Stimulated activated CD8-positive, alpha-beta memory T cell treated with anti-CD3 and anti-CD28 coated beads, Interleukin-12 subunit alpha, Interleukin-12 subunit beta, amount 100 ng/mL, for 24 hours (primary cell): Measurements from ENCODE around the gene GAK.

Experiments
- DNase-seq: peaks from one replicate; pipeline ENCODE4 v3.0.0-alpha.2; 2020; ENCODE audit errors: extremely low read depth

The GAK gene

DNA sequence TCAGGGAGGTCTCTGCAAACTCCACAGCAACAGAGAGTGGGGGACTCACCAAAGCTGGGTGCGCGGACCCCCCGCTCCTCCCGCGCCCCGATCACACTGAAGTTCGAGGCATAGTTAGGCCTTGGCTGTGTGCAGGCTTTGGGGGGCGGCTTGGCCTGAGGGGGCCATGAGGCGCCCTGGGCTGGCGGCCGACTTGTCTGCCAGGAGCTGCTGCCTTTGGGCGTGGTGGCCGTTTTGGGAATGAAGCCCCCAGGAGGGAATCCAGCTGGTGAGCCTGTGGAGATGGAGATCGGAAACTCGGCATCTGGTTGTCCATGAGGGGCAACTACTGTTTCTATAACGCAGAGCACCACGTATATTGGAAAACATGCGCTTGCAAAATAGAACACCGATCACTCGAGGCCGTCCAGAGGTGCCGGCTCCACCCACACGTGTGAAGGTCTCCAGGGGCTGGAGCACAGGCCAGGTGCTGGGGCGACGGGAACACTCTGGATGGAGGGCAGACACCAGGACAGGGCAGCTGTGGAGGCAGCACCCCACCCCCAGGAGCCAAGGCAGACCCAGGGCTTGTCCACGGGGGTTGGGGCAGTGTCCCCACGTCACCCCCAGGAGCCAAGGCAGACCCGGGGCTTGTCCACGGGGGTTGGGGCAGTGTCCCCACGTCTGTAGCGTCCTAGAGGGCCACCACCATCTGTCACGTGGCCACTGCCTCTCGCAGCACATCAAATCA lies 80.2 kb downstream of the GAK start:
- DNase-seq = no peak

DNA sequence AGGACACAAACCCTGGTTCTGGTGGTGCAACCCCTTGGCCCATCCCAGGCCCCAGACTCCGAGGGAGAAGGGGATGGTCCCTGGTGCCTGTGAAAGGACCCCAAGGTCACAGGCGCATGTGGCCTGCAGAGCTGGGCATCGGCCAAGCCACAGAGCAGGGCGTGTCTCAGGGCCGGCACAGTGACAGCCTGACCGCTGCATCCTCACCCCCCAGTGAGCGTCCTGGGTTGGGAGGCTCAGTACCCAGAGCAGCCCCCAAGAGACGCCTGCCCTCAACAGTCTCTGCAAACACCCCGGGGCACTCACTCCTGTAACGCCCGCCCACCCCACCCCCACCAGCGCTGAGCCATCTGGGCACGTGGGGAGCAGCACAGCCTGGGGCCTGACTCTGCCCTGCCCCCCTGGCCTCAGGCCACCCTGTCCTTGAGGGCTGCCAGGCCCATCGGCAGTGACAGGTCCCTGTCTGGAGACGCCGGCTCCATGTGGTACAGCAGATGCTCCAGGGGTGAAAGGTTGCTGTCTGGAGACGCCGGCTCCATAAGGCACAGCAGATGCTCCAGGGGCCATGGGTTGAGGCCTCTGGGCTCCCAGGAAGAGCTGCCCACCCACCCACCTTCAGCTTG lies 81.7 kb downstream of the GAK start:
- DNase-seq = no peak

DNA sequence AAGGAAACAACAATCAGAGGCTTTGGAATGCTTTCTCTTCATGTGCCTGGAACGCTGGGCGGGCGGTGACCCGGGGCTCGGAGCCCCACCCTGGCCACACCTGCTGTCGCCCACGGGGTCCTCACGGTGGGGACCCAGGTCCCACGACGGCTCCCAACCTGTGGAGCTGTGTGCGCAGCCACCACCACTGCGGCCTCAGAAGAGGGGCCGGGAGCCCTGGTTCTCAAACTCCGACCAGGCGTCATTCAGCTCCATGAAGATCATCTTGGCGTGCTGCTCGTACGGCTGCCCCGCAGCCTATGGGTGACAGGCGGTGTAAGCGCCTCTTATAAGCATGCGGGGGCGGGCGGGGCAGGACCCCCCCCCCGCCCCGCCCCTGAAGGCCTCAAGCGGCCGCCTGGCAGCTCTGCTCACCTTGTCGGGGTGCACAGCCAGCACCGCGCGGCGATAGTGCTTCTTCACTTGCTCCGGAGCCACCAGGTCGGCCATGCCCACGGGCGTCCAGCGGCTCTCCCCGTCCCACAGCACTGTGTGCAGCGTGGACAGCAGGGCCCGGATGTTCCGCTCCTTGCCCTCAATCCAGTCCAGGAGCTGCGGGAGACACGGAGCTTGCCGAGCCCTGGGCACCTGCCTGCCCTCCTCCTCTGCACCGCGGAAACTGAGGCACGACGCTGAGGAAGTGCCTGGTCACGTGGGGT lies 82.5 kb downstream of the GAK start:
- DNase-seq = no peak

DNA sequence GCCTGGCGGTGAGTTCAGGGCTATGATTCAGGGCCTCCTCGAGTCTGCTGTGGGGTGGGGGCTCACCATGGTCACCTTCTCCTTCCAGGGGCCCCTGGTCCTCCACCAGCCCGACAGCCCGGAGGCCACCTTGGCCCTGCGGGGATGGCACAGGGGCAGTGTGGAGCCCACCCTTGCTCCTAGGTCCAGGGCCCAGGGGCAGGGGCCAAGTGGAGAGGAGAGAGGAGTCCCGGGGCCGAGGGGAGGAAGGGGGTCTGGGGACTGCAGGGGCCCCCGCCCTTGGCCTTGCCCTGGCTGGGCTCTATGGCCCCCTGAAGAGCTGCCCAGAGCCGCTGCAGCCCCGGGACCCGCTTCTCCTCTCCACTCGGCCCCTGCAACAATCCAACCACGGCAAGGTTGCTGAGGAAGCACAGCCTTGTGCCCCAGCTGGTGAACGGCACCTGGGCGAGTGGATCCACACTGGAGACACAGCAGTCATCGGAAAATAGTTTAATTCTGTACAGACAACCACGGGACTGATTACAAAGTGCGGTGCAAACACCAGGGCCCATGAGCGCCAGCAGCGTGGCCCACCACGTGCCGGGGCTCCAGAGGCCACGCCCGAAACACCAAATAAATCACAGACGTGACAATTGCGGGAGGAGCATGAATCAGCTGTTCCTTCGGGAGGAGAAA lies 83.2 kb downstream of the GAK start:
- DNase-seq = no peak

DNA sequence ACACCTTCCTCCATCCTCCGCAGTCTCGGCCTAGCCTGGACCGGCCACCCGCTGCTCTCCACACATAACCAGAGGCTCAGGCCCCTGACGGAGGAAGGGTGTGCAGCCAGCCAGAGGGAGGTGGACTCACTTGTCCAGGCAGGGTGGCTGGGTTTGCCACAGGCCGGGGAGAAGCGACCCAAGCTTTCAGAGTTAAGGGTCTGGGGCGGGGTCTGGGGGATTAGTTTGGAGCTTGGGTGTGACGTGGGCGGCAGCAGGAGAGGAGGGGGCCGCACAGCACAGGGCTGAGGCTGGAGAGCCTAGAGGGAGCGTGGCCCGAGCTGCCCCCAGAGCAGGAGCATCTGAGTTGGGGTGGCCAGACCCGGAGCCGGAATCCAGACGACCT lies 83.8 kb downstream of the GAK start:
- no peak for DNase-seq

DNA sequence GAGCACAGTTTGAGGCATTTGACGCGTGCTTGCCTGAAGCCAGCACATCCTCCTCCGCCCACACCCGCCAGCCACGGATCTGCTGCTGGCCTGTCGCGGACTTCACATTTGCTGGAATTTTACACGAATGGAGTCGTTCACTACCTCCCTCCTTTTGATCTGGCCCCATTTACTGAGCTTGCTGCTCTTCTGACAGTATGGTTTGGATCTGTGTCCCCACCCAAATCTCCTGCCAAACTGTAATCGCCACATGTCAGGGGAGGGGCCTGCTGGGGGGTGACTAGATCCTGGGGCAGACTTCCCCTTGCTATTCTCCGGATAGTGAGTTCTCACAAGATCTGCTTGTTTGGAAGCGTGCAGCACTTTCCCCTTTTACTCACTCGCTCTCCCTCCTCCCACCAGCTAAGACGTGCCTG lies 86.3 kb downstream of the GAK start:
- no peak for DNase-seq

DNA sequence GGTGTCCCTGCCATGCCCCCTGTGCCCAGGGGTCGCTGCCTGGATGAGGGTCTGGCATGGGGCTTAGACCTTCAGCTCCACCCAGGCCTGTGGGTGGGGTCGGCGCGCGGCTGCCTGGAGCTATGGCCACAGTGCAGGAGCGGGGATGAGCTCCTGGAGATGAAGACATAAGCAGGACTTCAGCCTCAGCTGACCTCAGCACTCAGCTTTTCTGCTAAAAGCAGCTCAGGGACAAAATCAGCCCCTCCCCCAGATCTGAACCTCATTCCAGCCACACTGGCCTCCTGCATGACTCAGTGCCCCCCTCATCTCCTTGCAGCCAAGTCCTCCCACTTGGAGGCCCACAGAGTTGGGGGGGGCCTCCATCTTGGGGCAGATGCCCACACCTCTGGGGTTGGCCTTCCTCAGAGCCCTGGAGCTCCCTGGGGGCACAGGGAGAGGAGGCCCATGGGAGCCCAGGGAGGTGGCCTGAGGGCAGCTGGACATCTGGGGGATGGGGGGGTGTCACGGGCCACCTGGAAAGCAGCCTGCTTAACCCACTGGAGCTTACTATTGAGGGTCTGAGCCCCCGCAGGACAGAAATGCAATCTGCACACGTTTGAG lies 86.8 kb downstream of the GAK start:
- DNase-seq = no peak

DNA sequence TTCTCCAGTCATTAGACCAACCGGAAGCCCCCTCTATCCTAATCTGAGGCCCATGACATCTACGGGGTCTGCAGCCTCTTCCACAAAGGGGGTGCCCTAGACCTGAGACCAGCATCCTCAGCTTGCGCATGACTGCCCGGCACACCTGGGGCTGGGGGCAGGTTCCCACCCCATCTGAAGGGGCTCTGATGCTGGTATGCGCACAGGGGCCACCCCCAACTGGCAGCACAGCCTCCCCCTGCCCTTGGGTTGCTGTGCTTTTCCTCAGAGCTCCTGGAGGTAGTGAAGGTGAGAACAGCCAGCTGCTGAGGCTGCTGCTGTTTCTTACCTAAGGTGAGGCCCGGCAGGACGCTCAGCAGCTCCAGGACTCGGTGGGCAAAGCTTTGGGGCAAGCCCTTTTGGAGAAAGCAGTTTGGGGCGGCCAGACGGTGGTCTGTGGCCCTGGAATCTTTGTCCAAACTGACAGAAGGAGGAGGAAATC lies 87.3 kb downstream of the GAK start:
- DNase-seq = no peak

DNA sequence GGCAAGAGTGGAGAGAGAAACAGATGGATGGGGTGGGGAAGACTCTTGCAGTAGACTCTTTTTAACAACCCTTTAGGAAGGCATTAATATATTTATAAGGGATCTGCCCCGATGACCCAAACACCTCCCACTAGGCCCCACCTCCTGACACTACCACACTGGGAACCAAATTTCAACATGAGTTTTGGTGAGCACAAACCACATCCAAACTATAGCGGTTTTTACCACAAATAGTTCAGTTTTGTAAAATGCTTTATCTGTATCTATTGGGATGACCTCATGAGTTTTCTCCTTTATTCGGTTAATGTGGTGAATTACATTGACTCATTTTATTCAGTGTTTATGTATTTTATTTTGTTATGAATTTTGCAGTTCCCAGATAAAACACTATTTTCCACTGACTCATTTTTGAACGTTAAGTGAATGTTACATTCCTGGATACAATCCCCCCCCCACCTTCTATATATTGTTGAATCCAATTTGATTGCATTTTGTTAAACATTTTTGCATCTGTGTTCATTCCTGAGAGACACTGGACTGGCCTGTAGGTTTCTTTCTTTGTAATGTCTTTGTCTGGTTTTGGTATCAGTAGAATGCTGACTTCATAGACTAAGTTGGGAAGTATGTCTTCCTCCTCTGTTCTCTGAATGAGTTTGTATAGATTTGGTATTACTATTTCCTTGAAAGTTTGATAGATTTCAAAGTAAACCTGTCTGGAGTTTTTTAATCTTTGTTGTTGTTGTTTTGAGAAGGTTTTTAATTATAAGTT lies 92.3 kb downstream of the GAK start:
- DNase-seq = no peak

DNA sequence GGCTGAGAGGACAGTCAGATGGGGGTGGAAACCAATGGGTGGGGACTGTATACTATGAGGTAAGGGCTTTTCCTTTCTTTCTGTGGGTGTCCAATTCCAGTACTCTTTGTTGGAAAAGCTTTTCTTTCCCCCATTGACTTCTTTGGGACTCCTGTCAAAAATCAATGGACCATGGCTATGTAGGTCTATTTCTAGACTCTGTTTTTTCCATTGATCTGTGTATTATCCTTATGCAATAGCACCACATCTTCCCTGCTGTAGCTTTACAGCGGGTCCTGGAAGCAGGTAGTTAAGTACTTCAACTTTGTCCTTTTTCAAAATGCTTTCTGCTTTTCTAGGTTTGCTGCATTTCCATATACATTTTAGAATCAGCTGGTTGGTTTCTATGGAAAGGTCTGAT lies 94.3 kb downstream of the GAK start:
- no peak for DNase-seq

DNA sequence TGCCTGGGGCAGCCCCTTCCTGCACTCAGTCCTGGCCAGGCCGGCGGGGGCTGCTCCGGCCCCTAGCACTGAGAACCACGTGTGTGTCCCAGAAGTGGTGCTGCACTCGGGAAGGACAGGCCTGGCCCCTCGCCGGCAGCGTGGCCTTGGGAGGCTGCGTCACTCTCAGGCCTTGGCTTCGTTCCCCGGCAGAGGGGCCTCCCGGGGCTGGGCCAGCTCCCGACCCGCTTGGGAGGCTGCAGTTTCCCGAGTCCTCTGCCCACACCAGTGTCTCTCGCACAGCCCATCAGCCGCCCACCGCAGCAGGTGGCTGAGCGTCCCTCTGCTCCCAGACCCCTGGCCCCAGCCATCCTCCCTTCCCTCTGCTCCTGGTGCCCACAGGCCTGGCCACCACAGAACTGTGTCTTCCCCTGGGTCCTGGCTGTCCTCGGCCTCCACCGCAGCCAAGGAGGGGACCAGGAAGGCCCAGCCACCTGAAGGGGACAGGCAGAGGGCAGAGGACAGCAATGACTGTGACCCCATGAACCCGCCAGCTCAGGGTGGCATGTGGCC lies 95.3 kb downstream of the GAK start:
- DNase-seq = no peak

DNA sequence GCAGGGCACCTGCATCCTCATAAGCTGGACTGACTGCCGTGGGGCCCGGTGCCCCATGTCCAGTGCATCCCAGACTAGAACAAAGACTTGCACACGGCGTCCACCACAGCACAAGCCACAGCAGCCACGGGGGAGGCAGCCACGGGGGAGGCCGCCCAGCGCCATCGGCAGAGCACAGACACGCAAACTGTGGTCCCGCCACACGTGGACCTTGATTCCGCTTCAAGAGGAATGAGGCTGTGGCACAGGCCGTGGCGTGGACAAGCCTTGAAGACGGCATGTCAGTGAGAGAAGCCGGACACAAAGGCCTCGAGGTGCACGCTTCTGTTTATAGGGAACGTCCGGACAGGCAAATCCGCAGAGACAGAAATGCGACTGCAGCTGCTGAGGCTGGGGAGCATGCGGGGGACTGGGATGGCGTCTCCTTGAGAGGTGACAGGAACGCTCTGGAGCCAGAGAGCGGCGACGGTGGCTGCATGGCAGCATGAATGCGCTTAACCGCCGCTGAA lies 96.1 kb downstream of the GAK start:
- no peak for DNase-seq

DNA sequence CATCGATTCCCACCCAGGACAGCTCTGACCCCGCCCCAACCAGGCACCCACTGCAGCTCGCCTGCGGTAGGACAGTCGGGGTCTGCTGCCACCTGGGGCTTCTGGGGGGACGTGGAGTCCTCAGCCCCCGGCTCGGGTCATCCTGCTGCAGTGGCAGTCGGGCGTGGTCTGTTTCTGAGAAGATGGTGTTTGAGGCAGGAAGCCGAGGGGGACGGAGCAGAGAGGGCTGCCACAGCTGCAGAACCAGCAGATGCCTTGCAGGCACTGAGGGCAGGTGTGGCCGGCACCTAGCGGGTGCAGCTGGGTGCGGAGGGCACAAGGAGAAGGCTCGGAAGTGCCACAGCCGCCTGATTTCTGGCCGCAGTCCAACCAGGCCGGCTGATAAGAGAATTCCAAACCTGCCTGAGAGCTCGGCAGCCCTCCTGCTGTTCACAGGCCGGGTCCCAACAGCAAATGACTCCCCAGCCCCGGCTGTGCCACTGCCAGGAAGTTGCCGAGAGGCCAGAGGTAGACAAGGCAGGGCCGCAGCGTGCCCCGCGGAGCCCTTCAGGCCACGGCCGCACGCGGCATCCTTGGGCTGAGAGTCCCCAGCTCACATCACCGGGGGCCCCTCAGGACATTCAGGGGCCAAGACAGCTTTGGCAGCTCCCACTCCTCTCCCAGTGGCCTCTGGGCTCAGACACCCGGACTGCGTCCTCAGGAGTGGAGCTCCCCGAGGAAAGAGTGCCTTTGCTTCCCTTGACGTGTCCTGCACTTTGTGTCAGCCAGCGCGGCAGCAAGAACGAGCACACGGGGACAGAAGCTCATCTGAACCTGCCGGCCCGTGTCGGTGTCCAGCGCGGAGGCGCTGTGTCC lies 96.7 kb downstream of the GAK start:
- no peak for DNase-seq

DNA sequence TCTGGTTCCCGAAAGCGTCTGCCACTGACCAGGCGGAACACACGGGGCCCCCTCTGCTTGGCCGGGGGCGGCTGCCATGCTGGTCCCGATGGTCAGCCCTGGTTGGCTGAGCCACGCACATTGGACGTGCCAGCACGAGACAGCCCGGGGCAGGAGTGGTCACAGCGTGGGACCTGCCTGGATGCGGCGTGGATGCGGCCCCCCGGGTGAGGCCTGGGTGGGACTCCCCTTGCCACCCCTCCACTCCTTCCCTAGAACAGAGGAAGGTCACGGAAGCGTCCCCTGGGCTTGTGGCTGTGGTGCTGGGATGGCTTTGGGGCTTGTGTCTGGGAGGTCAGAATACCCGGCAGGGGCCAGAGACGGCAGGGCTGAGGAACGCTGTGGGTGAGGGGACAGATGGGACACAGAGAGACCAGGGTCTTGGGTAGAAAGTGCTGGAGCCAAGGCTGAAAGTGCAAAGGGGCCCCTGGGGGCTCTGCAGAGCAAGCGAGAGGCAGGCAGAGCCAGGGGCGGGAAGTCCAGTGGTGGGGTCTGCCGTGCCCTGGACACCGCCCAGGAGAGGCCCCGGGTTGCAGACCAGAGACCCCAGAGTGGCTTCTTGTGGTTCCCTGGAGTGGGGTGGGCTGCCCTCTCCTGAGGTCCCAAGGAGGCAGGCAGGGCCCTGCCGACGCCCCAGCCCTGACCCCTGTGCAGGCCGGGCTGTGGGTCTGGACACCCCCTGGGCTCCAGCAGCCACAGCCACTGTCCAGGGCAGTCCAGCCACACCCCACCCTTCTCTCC lies 97.6 kb downstream of the GAK start:
- no peak for DNase-seq

DNA sequence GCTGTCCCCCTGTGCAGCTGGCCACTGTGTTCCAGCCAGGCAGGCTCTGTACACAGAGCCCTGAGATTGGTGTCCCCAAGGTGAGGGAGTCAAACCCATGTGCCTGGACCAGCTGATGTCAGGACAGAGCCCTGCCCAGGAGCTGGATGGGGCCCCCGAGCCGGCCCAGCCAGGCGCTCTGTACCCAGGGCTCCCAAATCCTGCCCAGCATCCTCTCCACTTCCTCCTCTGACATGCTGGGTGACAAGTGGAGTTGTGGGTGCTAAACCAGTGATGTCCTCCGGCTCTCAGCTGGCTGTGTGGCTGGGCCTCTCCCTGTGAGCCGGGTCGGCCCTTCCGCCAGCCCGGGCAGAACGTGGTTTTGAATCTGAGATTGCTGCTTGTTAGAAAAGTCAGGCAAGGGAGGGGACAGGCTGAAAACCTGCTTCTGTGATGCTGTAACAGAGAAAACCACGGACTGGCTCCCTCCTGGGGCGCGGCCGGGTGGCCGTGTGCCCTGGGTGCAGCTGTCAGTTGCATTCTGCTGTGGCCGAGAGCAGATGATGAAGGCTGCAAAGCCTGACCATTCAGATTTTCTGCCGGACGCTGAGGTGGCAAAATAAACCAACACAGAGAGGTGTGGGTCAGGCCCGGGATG lies 98.3 kb downstream of the GAK start:
- no peak for DNase-seq

DNA sequence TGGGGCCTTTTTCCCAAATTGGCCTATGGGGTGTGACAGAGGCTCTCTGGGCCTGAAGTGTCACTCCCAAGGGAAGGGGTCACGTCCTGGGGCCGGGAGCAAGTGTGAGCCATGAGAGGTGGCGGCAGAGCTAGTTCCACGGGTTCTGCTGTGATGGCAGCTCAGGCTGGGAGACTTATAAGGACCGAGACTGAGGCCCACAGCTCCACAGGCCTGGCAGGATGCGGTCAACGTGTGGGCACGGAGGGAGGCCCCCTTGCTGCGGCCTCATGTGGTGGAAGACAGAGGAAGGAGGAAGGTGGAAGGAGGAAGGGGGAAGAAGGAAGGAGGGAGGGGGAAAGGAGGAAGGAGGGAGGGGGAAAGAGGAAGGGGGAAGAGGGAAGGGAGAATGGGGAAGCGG lies 99.0 kb downstream of the GAK start:
- DNase-seq = no peak

DNA sequence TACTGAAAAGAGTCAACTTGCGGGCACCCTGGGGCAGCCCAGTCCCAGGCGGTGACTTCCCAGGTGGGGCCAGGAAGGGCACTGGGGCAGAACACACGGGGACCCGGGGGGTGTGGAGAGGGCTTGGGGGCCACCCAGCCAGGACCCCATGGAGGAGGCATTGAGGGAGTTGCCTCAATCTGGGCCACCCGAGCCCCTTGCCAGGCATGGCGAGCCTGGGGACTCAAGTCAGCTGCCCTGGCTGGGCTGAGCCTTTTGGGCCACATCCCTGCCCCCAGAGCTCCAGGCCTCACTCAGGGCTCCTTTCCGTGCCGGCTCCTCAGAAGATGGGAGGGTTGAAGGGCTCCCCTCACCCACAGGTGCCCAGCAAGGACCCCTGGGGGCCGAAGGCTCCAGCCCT lies 99.6 kb downstream of the GAK start:
- no peak for DNase-seq

DNA sequence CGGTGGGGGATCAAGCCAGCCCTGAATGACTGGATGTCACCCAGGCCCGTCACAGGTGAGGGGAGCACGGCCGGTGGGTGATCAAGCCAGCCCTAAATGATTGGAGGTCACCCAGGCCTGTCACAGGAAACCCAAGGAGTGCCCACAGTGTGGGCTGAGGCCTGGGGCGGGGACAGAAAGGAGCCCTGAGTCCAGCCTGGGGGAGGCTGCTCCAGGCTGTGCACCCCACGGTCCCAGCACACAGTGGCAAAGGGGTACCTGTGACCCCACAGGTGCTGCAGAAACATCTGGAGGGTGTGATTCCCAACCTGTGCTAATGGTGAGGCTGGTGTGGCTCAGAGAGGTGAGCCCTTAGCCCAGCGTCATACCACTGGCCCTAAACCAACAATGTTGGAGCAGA lies 100.0 kb downstream of the GAK start:
- no peak for DNase-seq

DNA sequence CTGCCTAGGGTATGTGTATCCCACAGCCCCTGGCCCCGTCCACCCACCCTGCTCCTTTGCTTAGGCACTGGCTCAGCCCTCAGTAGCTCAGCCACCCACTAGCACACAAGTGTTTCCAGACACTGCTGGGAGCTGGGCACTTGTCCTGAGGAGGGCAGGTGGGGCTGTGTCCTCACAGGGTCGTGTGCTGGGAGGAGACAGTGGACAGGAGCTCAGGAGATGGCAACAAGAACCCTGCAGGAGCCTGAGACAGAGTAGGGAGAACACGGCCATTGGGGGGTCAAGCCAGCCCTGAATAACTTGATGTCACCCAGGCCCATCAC lies 100.7 kb downstream of the GAK start:
- DNase-seq = no peak
